Neural crest cell (in vitro differentiated cells): ENCODE measurements around the gene HNRNPLL. TPM values are rescaled to one million over a fixed set of nuclear protein-coding genes. Genes with fewer than 3 reads are reported as not detected.
A peak's percentile ranks its signal among the peaks of the same experiment; 100 is the strongest.

Source experiments
- DNase-seq: peaks from one replicate; pipeline ENCODE4 v3.0.0; 2021; ENCODE audit warnings: low read depth, mixed read lengths, low spot score
- H3K27ac Mint-ChIP-seq: one replicate; pipeline ENCODE4 v1.8.0; 2021; ENCODE audit warnings: mild to moderate bottlenecking, mixed read lengths; ENCODE audit not compliant: unreplicated experiment
- H3K27me3 Mint-ChIP-seq: 2 replicates; pipeline ENCODE4 v1.8.0; 2021; ENCODE audit warnings: low read depth, mild to moderate bottlenecking, mixed read lengths
- H3K36me3 Mint-ChIP-seq: 2 replicates; pipeline ENCODE4 v1.8.0; 2021; ENCODE audit warnings: low read depth, mild to moderate bottlenecking, mixed read lengths
- H3K4me1 Mint-ChIP-seq: 2 replicates; pipeline ENCODE4 v1.8.0; 2021; ENCODE audit warnings: mixed read lengths
- H3K4me3 Mint-ChIP-seq: one replicate; pipeline ENCODE4 v1.8.0; 2021; ENCODE audit warnings: mild to moderate bottlenecking, mixed read lengths
- H3K9me3 Mint-ChIP-seq: 2 replicates; pipeline ENCODE4 v1.8.0; 2021; ENCODE audit warnings: mixed read lengths
- CTCF ChIP-seq: fragments of 200-600 bp; sonication (generic); conservative IDR thresholded peaks from 2 replicates; pipeline ENCODE4 v1.5.0; 2021; ENCODE audit warnings: antibody characterized with exemption, mild to moderate bottlenecking
- total RNA-seq: library from RNA; stranded (reverse); gene quantifications from 2 replicates; pipeline ENCODE4 v1.2.1, GENCODE V29; 2021

HNRNPLL gene
- total RNA-seq, 1 donor from 2014 or later: 79.9 TPM

GRCh38 chr2:38528008-38528442, 74.7 kb downstream of the HNRNPLL start:
- H3K4me3 Mint-ChIP-seq: peak overlapping the region; percentile 29

GRCh38 chr2:38527338-38528007, 75.3 kb downstream of the HNRNPLL start:
- Mint-ChIP-seq H3K27me3 (peaks cover 3% of the 10 kb centered on the region), H3K4me3 (peak overlapping the region; percentile 29), H3K9me3 (no peaks in the 10 kb centered on the region)

More at GRCh38 chr2:38528008-38528442, 74.7 kb downstream of the HNRNPLL start:
- peaks cover 26% of the 10 kb centered on the region for H3K4me1 Mint-ChIP-seq
- H3K36me3 Mint-ChIP-seq: no peaks in the 10 kb centered on the region
- TF ChIP-seq CTCF: no peak
- peaks cover 5% of the 10 kb centered on the region for H3K27me3 Mint-ChIP-seq
- DNase-seq: peak; percentile 60
- no peaks in the 10 kb centered on the region for H3K9me3 Mint-ChIP-seq
- H3K27ac Mint-ChIP-seq: no peak overlapping the region

GRCh38 chr2:38526195-38526594, 76.5 kb downstream of the HNRNPLL start:
- no peak for DNase-seq
- no peak for TF ChIP-seq CTCF
- Mint-ChIP-seq H3K9me3 (no peaks in the 10 kb centered on the region), H3K27me3 (peaks cover 3% of the 10 kb centered on the region), H3K4me1 (peaks cover 26% of the 10 kb centered on the region), H3K4me3 (no peak overlapping the region), H3K36me3 (no peaks in the 10 kb centered on the region), H3K27ac (no peak overlapping the region)

More at GRCh38 chr2:38527338-38528007, 75.3 kb downstream of the HNRNPLL start:
- Mint-ChIP-seq H3K27ac (no peak overlapping the region), H3K36me3 (no peaks in the 10 kb centered on the region), H3K4me1 (peaks cover 26% of the 10 kb centered on the region)
- no peak for TF ChIP-seq CTCF
- no peak for DNase-seq

- Mint-ChIP-seq H3K4me1 (peaks cover 26% of the 10 kb centered on the region), H3K9me3 (no peaks in the 10 kb centered on the region), H3K27ac (no peak overlapping the region), H3K4me3 (no peak overlapping the region), H3K27me3 (peaks cover 3% of the 10 kb centered on the region), H3K36me3 (no peaks in the 10 kb centered on the region)
- no peak for DNase-seq
- TF ChIP-seq CTCF: no peak
Measured at GRCh38 chr2:38524580-38524979, 78.1 kb downstream of the HNRNPLL start.

- peak; percentile 39 for TF ChIP-seq CTCF
- Mint-ChIP-seq H3K27ac (no peak overlapping the region), H3K27me3 (peaks cover 3% of the 10 kb centered on the region), H3K36me3 (no peaks in the 10 kb centered on the region), H3K4me3 (no peak overlapping the region), H3K4me1 (peaks cover 26% of the 10 kb centered on the region), H3K9me3 (no peaks in the 10 kb centered on the region)
- no peak for DNase-seq
Measured at GRCh38 chr2:38523728-38524437, 78.8 kb downstream of the HNRNPLL start.
